ENCODE measurements around the gene FKBP5. TPM values are rescaled to one million over a fixed set of nuclear protein-coding genes. Genes with fewer than 3 reads are reported as not detected.
A peak's percentile ranks its signal among the peaks of the same experiment; 100 is the strongest.

FKBP5 gene
- total RNA-seq, 1 donor from 2014 or later = 29.5 TPM

GRCh38 chr6:35665573-35665972 is 23.1 kb downstream of the FKBP5 start:
- Histone ChIP-seq H3K36me3 (ENCODE audit: control insufficient read depth, insufficient read depth, low read length) (peaks cover 3% of the 10 kb centered on the region), H3K4me3 (ENCODE audit: low read depth, low read length) (no peak overlapping the region), H3K27me3 (ENCODE audit: control insufficient read depth, insufficient read depth, low read length) (no peaks in the 10 kb centered on the region)
- no peak for TF ChIP-seq CTCF (IDR thresholded peaks at IDR 0.05; ENCODE audit: insufficient read depth, low read length, severe bottlenecking)
- FAIRE-seq = no peak
- no peak for DNase-seq (ENCODE audit: low read depth)

GRCh38 chr6:35664945-35665344 is 23.8 kb downstream of the FKBP5 start:
- H3K36me3 ChIP-seq (ENCODE audit: control insufficient read depth, insufficient read depth, low read length) = peaks cover 3% of the 10 kb centered on the region
- FAIRE-seq = no peak

GRCh38 chr6:35663447-35664235 is 25.1 kb downstream of the FKBP5 start:
- H3K36me3 ChIP-seq (ENCODE audit: control insufficient read depth, insufficient read depth, low read length) = peaks cover 3% of the 10 kb centered on the region
- H3K4me3 ChIP-seq (ENCODE audit: low read depth, low read length) = no peak overlapping the region
- FAIRE-seq = no peak

More at GRCh38 chr6:35664945-35665344, 23.8 kb downstream of the FKBP5 start:
- peak; percentile 27 for DNase-seq (ENCODE audit: low read depth)
- Histone ChIP-seq H3K4me3 (ENCODE audit: low read depth, low read length) (no peak overlapping the region), H3K27me3 (ENCODE audit: control insufficient read depth, insufficient read depth, low read length) (no peaks in the 10 kb centered on the region)
- no peak for TF ChIP-seq CTCF (IDR thresholded peaks at IDR 0.05; ENCODE audit: insufficient read depth, low read length, severe bottlenecking)

GRCh38 chr6:35662999-35663398 is 25.7 kb downstream of the FKBP5 start:
- no peak for TF ChIP-seq CTCF (IDR thresholded peaks at IDR 0.05; ENCODE audit: insufficient read depth, low read length, severe bottlenecking)
- Histone ChIP-seq H3K36me3 (ENCODE audit: control insufficient read depth, insufficient read depth, low read length) (peaks cover 3% of the 10 kb centered on the region), H3K27me3 (ENCODE audit: control insufficient read depth, insufficient read depth, low read length) (no peaks in the 10 kb centered on the region), H3K4me3 (ENCODE audit: low read depth, low read length) (no peak overlapping the region)
- DNase-seq (ENCODE audit: low read depth) (no peak), FAIRE-seq (no peak)

More at GRCh38 chr6:35663447-35664235, 25.1 kb downstream of the FKBP5 start:
- no peaks in the 10 kb centered on the region for H3K27me3 ChIP-seq (ENCODE audit: control insufficient read depth, insufficient read depth, low read length)
- DNase-seq (ENCODE audit: low read depth) = peak; percentile 62
- TF ChIP-seq CTCF (IDR thresholded peaks at IDR 0.05; ENCODE audit: insufficient read depth, low read length, severe bottlenecking) = no peak

- DNase-seq (ENCODE audit: low read depth) (no peak), FAIRE-seq (no peak)
- no peak for TF ChIP-seq CTCF (IDR thresholded peaks at IDR 0.05; ENCODE audit: insufficient read depth, low read length, severe bottlenecking)
- no peaks in the 10 kb centered on the region for H3K27me3 ChIP-seq (ENCODE audit: control insufficient read depth, insufficient read depth, low read length)
- H3K36me3 ChIP-seq (ENCODE audit: control insufficient read depth, insufficient read depth, low read length) = peaks cover 3% of the 10 kb centered on the region
- H3K4me3 ChIP-seq (ENCODE audit: low read depth, low read length) = no peak overlapping the region
Observed at GRCh38 chr6:35654883-35655282, 33.8 kb downstream of the FKBP5 start.
